ENCODE data around the gene SLC35F3. TPM values are rescaled to one million over a fixed set of nuclear protein-coding genes. Genes with fewer than 3 reads are reported as not detected.

SLC35F3 gene
- total RNA-seq, 1 experiment from 2014 or later, result 3.3 TPM

DNA sequence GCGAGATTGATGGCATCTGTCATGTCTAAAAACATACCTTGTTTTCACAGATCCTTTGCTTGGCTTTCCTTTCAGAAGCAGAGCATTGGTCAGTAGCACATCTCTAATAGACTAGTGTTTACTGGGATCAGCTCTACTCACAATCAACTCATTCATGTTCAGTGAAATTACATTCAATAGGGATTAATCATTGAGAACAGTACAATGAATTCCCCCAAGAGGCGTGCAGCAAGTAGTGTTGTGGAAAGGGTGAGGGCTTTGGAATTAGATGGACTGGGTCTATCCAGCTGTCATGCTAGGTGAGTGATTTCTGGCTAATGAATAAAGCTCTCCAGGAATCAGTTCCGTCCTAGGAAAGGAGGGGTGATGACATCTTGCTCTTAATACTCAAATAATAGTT is 313.6 kb downstream of the SLC35F3 start:
- ChIA-PET POLR2A (interaction anchor here (0.6 kb wide), 1 partner anchor 23 kb away, joined by 3 read pairs; no protein-coding TSS in a partner anchor), CTCF (interaction anchor here (0.5 to 6.3 kb wide), 6 partner anchors 8 to 108 kb away, joined by 3 to 39 read pairs (median 3); no protein-coding TSS in a partner anchor)
- H3K4me3 Mint-ChIP-seq (ENCODE audit: unreplicated experiment), result no peak overlapping the region
- H3K27ac Mint-ChIP-seq (ENCODE audit: low read depth, unreplicated experiment), result no peak overlapping the region
- H3K36me3 Mint-ChIP-seq (ENCODE audit: insufficient read depth, unreplicated experiment), result no peaks in the 10 kb centered on the region
- peaks cover 1% of the 10 kb centered on the region for H3K4me1 Mint-ChIP-seq (ENCODE audit: insufficient read depth, unreplicated experiment)
- BruUV-seq (replicated peaks), result no TSS peak
- H3K27me3 Mint-ChIP-seq (ENCODE audit: insufficient read depth, unreplicated experiment), result no peaks in the 10 kb centered on the region
- intact Hi-C loops (cut with micrococcal nuclease), result no loop called here
- TF ChIP-seq, protein P1, sequence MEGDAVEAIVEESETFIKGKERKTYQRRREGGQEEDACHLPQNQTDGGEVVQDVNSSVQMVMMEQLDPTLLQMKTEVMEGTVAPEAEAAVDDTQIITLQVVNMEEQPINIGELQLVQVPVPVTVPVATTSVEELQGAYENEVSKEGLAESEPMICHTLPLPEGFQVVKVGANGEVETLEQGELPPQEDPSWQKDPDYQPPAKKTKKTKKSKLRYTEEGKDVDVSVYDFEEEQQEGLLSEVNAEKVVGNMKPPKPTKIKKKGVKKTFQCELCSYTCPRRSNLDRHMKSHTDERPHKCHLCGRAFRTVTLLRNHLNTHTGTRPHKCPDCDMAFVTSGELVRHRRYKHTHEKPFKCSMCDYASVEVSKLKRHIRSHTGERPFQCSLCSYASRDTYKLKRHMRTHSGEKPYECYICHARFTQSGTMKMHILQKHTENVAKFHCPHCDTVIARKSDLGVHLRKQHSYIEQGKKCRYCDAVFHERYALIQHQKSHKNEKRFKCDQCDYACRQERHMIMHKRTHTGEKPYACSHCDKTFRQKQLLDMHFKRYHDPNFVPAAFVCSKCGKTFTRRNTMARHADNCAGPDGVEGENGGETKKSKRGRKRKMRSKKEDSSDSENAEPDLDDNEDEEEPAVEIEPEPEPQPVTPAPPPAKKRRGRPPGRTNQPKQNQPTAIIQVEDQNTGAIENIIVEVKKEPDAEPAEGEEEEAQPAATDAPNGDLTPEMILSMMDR (IDR thresholded peaks at IDR 0.05; ENCODE audit: unreplicated experiment), result no peak
- no peak for DNase-seq (ENCODE audit: unreplicated experiment)
- no peaks in the 10 kb centered on the region for H3K9me3 Mint-ChIP-seq (ENCODE audit: unreplicated experiment)

DNA sequence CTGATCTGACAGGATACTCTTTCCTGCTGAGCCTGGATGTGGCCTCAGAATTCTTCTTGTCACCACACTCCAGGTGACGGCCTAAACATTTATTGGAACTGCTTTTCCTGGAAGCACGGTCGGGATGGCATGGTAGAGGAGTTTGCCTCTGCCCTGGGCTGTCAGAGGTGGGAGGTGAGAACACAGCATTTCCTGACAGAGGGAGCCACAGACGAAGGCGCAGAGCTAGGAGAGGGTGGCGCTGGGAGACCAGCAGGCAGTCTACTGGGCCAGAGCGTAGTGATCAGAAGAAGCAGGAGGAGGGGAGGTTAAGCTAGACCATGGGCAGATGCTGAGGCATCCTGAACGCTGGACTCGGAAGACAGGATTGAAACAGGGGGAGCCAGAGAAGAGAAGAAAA is 315.2 kb downstream of the SLC35F3 start:
- DNase-seq (ENCODE audit: unreplicated experiment), result no peak
- no peaks in the 10 kb centered on the region for H3K9me3 Mint-ChIP-seq (ENCODE audit: unreplicated experiment)
- ChIA-PET POLR2A (interaction anchor here (1.3 kb wide), 1 partner anchor 21 kb away, joined by 4 read pairs; no protein-coding TSS in a partner anchor), CTCF (interaction anchor here (0.8 to 6.3 kb wide), 5 partner anchors 9 to 90 kb away, joined by 3 to 39 read pairs (median 4); no protein-coding TSS in a partner anchor)
- H3K4me3 Mint-ChIP-seq (ENCODE audit: unreplicated experiment), result no peak overlapping the region
- intact Hi-C loops (cut with micrococcal nuclease), result no loop called here
- no peaks in the 10 kb centered on the region for H3K27me3 Mint-ChIP-seq (ENCODE audit: insufficient read depth, unreplicated experiment)
- H3K27ac Mint-ChIP-seq (ENCODE audit: low read depth, unreplicated experiment), result no peak overlapping the region
- TF ChIP-seq, protein P1 (IDR thresholded peaks at IDR 0.05; ENCODE audit: unreplicated experiment), result no peak
- no TSS peak for BruUV-seq (replicated peaks)
- no peaks in the 10 kb centered on the region for H3K36me3 Mint-ChIP-seq (ENCODE audit: insufficient read depth, unreplicated experiment)
- peaks cover 4% of the 10 kb centered on the region for H3K4me1 Mint-ChIP-seq (ENCODE audit: insufficient read depth, unreplicated experiment)

DNA sequence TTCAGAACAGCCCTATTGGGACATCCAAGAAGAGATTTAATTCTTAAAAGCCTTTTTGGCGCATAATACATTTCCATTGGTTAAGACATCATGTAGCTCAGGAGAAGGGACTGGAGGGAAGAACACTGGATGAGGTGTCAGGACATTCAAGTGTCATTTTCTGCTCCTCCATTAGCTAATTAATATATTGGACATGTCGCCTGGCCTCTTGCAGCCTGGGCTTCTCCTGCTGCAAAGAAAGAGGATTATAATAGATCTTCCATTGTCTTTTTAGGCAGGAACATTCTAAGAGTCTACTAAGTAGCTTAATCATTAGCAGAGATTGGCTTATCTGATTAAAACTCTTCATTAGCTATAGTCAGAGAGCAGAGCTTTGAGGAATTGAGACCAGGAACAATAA is 317.1 kb downstream of the SLC35F3 start:
- H3K4me1 Mint-ChIP-seq (ENCODE audit: insufficient read depth, unreplicated experiment), result peaks cover 4% of the 10 kb centered on the region
- intact Hi-C loops (cut with micrococcal nuclease), result no loop called here
- ChIA-PET CTCF (interaction anchor here (0.7 to 6.3 kb wide), 6 partner anchors 9 to 1152 kb away, joined by 3 to 39 read pairs (median 5); no protein-coding TSS in a partner anchor), POLR2A (interaction anchor here (0.8 to 1.2 kb wide), 5 partner anchors 9 to 112 kb away, joined by 3 to 4 read pairs (median 3); no protein-coding TSS in a partner anchor)
- no peak overlapping the region for H3K4me3 Mint-ChIP-seq (ENCODE audit: unreplicated experiment)
- H3K27ac Mint-ChIP-seq (ENCODE audit: low read depth, unreplicated experiment), result no peak overlapping the region
- no peaks in the 10 kb centered on the region for H3K36me3 Mint-ChIP-seq (ENCODE audit: insufficient read depth, unreplicated experiment)
- H3K27me3 Mint-ChIP-seq (ENCODE audit: insufficient read depth, unreplicated experiment), result no peaks in the 10 kb centered on the region
- H3K9me3 Mint-ChIP-seq (ENCODE audit: unreplicated experiment), result no peaks in the 10 kb centered on the region
- DNase-seq (ENCODE audit: unreplicated experiment), result no peak
- no TSS peak for BruUV-seq (replicated peaks)
- TF ChIP-seq, protein P1 (IDR thresholded peaks at IDR 0.05; ENCODE audit: unreplicated experiment), result no peak

DNA sequence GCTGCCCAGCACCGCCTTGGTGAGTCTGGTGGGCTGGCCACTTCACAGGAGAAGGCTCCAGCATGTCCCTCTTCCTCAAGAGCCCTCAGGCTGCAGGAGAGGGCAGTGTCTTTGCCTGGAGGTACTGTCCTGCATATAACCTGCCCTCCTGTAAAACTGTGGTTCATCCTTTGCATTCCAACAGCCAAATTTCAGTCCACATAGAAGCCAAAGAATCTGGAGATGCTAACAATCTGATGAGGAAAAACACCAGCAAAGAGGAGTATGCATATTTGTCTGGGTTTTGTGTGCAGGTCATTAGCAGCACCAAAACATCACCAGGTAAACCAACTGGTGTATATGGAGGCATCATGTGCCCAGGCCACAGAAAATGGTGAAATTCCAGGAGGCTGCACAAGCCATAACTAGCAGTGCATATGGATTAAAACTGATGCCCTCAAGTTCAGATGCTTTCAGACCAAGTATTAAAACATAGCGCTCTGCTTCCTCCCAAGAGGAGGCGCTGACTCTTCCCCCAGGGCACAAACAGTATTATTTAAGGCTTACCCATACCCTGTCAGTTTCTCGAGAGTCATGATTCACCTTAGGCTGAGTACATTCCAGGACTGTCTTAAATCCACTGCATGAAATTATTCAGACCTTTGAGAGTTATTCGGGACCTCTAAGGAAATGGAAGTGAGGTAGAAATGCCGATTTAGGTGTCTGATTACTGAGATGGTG is 318.2 kb downstream of the SLC35F3 start:
- intact Hi-C loops (cut with micrococcal nuclease), result no loop called here
- peak; percentile 77 for DNase-seq (ENCODE audit: unreplicated experiment)
- Mint-ChIP-seq H3K4me3 (ENCODE audit: unreplicated experiment) (no peak overlapping the region), H3K27ac (ENCODE audit: low read depth, unreplicated experiment) (no peak overlapping the region), H3K9me3 (ENCODE audit: unreplicated experiment) (no peaks in the 10 kb centered on the region), H3K4me1 (ENCODE audit: insufficient read depth, unreplicated experiment) (peaks cover 4% of the 10 kb centered on the region), H3K36me3 (ENCODE audit: insufficient read depth, unreplicated experiment) (no peaks in the 10 kb centered on the region), H3K27me3 (ENCODE audit: insufficient read depth, unreplicated experiment) (no peaks in the 10 kb centered on the region)
- TF ChIP-seq, protein P1 (IDR thresholded peaks at IDR 0.05; ENCODE audit: unreplicated experiment), result no peak
- BruUV-seq (replicated peaks), result no TSS peak
- CTCF ChIA-PET, result interaction anchor here (0.8 to 6.3 kb wide), 4 partner anchors 11 to 87 kb away, joined by 3 to 39 read pairs (median 7); no protein-coding TSS in a partner anchor
- POLR2A ChIA-PET, result interaction anchor here (0.8 to 1.2 kb wide), 3 partner anchors 10 to 151 kb away, joined by 3 read pairs; partner anchors contain the start of gene COA6
